ENCODE measurements around the gene ARHGEF37.
A peak's percentile ranks its signal among the peaks of the same experiment; 100 is the strongest.

The ARHGEF37 gene

DNA sequence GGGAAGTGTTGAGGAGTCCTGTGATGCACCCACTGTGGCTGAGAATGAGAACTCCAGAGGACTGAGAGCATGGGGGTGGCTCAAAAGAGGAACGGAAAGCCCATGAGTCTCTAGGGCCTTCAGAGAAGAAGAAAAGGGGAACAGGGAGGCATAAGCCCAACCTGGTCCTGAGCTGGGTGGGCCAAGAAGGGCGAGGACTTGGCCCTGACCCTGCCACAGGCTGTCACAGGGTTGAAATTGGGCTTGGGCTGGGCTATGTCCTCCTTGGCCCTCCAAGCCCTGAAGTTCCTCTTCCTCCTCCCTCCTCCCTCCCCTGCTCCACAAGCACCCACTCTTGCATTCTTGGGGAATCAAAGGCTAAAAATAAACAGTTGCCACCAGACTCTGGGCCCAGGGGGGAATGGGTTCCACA, 99.5 kb downstream of the ARHGEF37 start:
- peak; percentile 19 for DNase-seq

DNA sequence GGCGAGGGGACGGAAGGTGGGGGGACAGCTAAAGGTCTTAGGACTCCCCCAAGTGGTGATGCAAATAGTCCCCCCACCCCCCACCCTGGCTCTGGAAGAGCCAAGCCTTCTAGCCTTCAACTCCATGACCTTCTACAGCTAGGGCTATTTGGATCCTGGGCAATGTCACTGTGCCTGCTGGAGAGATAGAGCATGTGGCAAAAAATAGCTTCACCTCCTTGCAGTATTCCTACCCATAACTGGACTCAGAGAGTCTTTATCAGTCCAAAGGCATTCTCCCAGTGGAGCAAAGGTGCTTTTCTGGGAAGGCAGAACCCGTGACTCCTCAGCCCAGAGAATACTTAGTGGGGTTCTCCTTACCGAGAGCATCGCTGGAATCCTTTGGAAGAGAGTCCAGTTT, 100.0 kb downstream of the ARHGEF37 start:
- no peak for DNase-seq

DNA sequence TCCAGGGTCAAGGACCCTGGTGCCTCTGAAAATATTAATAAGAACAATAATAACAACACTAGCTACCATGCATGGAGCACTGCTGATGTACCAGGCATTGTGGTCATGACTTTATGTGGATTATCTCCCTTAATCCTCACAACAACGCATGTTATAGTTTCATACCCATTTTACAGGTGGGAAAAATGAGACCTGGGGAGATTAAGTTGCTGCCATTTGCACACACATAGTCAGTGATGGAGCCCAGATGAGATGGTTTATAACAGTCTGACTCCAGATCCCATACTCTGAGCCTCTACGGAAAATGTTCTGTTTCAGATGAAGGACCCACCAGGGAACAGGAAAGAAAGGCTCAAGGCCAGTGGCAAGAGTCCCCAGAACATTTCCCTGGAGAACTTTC, 100.6 kb downstream of the ARHGEF37 start:
- DNase-seq, result no peak

DNA sequence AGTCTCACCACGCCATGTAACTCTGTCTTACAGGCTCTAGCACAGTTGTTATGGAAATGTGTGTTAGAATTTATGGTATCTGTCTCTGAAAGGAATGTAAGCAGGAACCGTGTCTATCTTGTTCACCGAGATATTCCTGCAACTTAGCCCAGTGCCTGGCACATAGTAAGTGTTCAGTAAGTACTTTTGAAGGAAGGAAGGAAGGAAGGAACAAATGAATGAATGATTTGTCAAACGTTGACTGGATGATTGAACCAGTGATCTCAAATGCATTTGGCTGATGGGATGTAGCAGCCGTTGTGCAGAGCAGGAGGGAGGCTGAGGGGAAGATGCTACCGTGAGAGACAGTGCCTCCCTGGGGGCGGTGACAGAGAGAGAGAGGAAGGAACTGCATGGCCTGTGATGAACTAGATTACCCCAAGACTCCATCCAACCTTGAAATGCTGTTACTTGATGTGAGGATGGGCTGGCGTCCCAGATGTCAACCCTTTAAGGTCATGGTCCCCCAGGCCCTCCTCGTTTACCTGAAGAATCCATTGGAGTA, 101.3 kb downstream of the ARHGEF37 start:
- no peak for DNase-seq

DNA sequence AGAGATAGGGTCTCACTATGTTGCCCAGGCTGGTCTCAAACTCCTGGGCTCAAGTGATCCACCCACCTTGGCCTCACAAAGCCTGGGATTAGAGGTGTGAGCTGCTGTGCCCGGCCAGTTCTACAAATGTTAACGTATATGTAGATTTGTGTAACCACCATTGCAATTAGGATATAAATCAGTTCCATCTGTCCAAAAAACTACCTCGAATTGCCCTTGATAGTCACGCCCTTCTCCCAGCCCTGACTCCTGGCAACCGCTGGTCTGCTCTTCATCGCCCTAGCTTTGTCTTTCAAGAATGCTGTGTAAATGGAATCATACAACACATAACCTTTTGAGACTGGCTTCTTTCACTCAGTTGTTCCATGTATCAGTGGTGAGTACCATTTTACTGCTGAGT, 102.7 kb downstream of the ARHGEF37 start:
- DNase-seq, result no peak

DNA sequence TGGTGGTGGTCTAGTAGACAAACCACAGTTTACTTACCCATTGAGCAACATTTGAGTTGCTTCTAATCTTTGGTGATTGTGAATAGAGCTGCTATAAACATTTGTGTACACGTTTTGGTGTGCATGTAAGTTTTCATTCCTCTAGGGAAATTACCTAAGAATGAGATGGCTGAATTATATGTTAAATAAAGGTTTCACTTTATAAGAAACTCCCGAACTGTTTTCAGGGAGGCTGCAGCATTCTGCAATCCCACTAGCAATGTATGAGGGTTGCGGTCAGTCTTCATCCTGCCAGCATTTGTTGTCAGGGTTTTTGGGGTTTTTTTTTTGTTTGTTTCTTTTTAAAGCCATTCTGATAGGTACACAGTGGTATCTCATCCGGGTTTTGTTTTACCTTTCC, 103.1 kb downstream of the ARHGEF37 start:
- no peak for DNase-seq

Data from CD4-positive, alpha-beta T cell treated with Interleukin-12 subunit alpha and Interleukin-12 subunit beta, for 1 hour (primary cell).